ENCODE data around the gene PDE4B.

PDE4B gene

DNA sequence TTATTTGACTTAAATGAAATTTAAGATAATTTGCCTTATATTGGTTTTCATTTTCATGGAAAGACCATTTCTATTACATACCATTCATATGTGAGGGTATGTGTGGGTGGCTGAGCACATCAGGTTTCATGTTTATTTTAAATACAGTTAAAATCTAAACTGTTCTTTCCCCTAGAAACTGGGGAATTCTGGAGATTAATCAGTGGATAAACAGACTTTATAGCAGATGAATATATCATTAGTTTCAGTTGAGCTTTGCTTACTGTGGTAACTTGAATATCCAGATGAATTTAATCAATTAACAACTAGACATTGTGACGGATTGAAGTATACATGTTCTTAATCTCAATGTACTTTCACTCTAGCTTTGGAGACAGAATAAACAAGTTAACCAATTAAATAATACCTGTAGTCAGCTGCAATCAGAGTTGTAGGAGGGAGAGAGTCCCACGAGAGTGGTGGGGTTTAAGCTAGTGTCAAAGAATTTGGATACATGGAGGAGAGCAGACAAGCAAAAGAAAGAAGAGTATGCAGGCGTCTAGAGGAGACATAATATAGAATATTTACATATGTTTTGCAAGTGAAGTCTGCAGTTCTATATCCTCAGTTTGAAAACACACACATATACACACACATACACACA, 97.6 kb downstream of the PDE4B start:
- DNase-seq: no peak

DNA sequence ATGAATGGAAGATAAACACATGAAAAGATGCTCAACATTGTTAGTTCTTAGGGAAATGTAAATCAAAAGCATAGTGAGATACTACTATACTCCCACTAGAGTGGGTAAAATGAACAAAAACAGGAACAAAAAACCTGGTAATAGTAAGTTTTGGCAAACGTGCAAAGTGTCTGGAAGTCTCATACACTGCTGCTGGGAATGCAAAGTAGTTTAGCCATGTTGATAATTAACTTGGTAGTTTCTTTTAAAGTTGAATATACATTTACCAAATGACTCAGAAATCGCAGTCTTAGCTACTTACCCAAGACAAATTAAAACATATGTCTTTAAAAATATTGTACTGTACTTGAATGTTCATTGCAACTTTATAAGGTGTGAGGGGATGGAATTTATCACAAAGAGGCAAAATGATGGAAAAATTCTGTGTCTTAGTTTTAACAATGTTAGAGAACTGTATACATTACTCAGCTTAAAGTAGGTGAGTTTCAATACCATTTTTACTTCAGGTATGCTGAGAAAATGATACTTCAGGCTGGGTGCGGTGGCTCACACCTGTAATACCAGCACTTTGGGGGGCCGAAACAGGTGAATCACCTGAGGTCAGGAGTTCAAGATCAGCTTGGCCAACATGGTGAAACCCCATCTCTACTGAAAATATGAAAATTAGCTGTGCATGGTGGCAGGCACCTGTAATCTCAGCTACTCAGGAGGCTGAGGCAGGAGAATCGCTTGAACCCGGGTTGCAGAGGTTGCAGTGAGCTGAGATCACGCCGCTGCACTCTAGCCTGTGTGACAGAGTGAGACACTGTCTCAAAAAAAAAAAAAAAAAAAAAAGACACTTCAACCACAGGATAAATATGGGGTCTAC, 102.3 kb downstream of the PDE4B start:
- DNase-seq: no peak

DNA sequence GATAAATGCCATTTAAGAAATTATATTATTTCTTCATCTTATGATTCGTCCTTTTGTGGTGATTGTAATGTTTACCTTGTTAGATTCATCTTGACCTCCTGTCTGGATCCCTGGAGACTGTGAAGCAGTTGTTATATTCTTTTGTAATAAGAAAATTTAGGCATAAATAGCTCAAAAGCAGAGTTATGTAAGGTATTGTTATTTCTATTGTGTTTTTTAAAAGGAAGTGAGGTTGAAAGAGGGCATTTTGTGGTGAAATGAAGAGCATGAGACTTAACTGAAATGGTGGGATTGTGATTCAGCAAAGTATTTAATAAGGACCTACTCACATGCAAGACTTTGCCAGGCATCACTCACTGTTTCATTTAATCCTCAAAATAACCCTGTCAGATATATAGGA, 104.0 kb downstream of the PDE4B start:
- no peak for DNase-seq

DNA sequence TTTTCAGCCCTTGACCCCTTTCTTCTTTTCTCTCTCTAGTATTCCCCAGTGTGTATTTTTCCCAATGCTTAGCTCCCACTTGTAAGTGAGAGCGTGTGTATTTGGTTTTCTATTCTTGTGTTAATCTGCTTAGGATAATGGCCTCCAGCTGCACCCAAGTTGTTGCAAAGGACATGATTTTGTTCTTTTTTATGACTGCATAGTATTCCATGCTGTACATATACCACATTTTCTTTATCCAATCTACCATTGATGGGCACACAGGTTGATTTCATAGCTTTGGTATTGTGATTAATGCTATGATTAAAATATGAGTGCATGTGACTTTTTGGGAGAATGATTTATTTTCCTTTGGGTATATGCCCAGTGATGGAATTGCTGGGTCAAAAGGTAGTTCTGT, 104.8 kb downstream of the PDE4B start:
- DNase-seq: no peak

DNA sequence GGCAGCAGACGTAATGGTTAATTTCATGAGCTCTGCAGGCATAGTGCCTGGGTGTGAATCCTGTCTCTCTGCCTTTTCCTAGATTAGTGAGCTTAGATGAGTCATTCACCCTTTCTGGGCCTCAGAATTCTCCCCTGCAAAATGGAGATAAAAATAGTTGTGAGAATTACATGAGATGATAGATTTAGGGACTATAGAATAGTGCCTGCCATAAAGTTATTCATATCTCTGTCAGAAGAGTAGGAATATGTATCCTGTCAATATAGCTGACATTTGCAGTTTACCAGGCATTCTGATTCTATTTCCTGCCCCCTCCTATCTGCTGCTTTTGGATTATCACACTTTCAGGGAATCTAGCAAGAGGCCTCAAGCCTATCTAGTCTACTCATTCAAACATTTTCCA, 112.0 kb downstream of the PDE4B start:
- DNase-seq: no peak

DNA sequence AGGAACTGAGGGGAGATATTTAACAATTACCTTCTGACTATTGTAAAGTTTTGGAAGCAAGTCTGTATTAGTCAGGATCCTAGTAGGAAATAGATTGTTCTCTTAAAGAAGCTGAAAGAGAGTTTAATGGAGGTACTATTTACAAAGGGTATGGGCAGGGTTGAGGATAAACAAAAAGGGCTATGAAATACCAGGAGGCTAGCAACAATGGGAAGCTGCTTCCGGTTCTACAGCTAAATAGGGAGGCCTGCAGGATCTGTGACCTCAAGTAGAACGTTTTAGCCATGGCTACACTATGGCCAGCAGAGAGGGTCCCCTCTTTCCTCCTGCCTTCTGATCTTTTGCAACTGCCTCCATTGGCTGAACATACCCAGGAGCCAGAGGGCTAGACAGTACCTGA, 117.7 kb downstream of the PDE4B start:
- no peak for DNase-seq

DNA sequence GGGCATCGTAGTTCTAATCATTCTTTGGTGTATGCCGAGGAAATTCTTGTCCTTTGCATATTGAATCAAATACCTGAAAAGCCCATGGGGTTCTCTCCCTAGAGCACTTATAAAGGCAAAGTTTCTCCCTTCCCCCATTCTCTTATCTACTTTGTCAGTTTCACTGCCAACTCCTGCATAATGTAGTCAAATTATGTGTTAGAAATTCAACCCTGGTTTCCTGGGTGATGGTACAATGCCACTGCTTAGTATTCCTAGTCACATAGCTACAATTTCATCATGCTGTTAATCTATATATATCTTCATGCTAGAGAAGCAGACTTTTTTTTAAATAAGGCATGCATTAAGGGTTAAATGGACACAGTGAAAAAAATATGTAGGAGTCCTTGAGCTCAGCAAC, 119.0 kb downstream of the PDE4B start:
- no peak for DNase-seq

DNA sequence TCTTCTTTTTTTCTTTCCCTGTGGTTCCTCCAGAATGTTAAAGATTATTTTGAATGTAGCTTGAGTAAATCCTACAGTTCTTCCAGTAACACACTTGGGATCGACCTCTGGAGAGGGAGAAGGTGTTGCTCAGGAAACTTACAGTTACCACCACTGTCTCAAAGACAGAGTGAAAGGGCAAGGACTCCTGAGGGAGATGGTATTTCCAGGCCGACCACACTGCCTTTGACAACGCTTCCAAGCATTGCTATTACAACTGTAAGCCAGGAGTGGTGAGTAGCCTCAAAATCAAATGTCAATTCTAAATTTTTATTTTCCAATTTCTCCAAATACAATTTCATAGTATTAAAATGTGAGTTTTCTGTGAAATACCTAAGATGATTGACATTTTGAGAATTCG, 125.9 kb downstream of the PDE4B start:
- no peak for DNase-seq

DNA sequence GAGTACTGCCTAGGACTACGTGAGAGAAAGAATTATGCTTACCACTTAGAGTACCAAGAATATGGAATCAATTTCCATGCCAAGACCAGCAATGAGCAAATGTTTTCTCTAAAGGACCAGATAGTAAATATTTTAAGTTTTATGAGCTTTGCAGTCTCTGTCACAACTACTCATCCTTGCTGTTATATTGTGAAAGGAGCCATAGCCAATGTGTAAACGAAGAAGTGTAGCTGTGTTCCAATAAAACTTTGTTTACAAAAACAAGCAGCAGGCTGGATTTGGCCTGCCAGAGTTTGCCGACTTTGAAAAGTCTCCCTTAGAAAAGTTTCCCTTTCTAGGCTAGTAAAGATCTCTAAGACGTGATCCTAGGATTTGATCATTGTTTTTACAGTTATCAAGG, 128.8 kb downstream of the PDE4B start:
- DNase-seq: no peak

DNA sequence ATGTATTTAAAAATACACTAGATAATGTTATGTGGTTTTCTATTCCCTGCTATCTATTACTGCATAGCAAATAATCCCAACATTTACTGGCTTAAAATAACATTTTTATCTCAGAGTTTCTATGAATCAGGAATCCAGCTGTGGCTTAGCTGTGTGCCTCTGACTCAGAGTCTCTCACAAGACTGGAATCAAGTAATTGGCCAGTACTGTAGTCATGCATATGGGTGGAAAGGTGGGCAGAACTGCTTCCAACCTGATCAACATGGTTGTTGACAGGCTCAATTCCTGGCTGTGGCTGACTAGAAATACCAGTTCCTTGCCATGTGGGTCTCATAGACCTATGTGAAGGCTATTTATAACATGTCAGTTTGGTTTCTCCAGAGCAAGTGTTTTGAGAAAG, 131.8 kb downstream of the PDE4B start:
- DNase-seq: no peak

DNA sequence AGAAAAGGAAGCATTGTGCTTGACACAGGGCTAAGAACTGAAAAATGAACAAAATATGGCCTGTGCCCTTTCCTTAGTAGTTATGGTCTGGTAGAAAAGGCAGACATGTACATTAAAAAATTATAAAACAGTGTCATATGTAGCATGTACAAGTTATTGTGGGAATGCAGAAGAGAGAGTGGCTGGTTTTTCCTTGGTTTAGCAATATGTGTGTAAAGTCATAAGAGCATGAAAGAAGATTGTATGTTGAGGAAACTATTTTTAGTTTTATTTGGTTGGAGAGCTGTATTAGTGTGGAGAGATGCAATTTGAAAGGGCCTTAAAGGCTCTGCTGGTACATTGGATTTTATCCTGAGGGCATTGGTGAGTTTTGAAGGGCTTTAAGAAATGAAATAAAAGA, 145.8 kb downstream of the PDE4B start:
- DNase-seq: no peak

DNA sequence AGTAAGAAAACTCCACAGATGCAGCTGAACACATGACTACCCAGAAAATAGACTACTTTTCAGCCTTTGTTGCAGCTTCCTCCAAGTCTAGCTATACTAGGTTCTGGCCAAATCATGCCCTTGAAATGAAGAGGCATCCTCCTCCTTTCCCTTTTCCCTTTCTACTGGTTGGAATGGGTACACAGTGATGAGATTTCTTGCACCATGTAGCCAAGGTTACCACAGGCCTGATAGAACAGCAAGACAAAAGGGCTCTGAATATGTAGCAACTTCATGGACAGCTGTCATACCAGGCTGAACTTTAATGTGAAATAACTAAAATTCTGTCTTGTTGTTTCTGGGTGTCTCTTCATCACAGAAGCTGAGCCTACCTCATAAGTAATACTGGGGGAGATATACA, 146.5 kb downstream of the PDE4B start:
- DNase-seq: no peak

DNA sequence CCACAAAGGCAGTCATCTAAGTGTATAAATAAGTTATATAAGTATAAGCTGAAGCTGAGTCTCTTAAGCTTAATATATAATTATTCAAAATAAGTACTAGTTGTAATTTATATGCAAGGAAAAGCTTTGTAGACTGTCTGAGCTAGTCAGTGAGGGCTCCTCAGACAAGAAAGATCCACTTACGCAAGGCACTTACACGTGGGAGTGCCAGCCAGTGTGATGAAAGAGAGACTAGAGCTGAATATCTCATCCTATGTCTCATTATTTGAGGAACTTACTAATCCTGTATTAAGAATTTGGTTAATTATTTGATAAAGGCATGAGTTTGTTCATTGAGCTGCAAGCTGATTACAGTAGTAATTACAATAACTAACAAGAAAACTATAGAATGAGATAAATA, 146.9 kb downstream of the PDE4B start:
- DNase-seq: no peak

DNA sequence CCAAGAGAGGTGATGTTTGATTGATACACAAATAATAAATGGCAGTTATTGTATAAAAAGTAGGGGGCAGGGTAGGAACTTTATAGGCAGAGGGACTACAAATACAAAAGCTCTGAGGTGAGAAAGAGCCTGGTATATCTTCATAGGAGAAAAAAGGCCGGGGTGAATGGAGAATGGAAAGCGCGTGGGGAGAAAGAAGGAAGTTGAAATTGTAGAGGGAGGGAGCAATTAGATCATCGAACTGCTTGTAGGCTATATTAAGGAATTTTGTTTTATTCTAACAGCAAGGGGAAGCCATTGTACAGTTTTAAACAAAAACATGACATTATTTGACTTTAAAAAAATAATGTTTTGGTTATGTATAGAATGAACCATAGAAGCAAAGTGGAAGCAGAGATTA, 147.4 kb downstream of the PDE4B start:
- DNase-seq: no peak

DNA sequence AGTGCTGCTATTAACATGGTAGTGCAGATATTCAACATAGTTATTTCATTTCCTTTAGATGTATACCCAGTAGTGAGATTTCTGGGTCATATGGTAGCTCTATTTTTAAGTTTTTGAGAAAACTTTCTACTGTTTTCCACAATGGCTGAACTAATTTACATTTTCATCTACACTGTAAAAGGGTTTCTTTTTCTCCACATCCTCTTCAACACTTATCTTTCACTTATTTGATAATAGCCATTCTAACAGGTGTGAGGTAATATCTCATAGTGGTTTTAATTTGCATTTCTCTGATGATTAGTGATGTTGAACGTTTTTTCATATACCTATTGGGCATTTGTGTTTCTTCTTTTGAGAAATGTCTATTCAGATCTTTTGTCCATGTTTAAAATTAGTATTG, 149.8 kb downstream of the PDE4B start:
- DNase-seq: no peak

DNA sequence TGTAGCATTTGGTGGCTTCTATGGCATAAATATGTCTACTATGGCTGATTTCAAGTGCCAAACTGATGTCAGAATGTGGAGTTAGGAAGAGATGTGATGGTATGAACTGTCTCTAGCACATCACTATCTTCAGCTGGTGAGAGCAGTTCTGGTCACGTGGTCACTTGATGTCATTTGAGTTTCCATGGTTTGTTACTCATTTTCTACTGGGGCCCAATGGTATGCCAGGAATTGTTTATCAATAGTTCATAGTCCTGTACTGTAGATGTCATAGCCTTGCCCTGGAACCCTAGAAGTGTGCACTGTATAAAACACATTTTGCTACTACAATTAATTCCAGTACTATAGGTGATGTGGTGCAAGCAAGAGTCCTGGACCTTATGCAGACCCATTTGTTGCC, 153.7 kb downstream of the PDE4B start:
- no peak for DNase-seq

DNA sequence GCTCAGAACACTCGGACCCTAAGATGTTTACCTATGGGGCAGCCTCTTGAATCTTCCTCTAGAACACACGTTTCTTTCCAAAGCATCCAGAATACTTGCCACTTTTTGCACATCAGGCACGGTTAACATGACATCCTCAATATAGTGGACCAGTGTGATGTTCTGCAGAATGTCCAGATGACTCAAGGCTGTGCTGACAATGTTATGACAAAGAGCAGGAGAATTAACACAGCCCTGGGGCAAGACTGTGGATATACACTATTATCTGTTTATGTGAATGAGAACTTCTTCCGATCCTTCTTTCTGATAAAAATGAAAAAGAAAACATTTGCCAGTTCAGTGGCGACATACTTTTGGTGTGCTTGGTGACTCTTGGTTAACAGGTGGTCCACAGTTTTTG, 154.3 kb downstream of the PDE4B start:
- no peak for DNase-seq

DNA sequence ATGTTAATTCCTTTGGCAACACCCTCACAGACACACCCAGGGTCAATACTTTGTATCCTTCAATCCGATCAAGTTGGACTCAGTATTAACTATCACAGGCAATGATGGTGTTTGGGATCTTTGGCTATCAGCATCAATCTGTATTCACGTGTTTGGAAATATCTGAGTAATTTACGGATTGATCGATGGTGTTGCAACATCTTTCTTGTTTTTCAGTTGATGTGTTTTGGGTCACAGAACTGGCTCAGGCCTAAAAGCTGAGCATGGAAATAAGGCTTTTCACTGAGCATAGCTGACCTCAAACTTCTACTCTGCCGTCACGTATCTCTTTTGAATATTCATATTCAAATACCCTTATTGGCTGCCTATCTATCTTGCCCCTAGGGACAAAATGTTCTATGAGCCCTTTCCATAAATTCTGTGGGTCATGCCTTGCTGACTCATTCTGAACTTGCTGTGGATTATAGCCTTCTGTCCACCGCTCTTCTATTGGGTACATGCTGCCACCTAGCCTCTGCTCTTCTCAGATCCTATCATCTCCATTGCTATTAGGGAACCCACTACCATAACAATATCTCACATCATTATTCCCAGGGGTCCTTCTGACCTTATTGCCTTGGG, 156.0 kb downstream of the PDE4B start:
- no peak for DNase-seq

DNA sequence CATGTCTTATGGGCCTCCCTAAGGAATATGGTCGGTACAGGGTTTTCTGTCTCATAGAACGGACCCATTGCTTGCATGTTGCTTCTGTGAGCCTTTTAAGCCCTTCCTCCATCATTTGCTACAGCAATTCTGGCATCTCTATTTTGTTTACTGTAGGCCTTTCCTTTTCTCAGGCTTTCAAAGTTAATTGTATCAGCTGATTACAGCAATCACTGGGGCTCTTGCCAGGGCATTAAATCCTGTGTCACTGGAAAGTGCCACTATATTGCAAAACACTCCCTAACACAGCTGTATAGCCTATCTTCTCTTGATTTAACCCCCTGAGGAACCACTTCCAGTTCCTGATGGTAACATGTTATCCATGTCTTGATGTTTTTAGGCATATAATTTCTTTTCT, 156.5 kb downstream of the PDE4B start:
- no peak for DNase-seq

DNA sequence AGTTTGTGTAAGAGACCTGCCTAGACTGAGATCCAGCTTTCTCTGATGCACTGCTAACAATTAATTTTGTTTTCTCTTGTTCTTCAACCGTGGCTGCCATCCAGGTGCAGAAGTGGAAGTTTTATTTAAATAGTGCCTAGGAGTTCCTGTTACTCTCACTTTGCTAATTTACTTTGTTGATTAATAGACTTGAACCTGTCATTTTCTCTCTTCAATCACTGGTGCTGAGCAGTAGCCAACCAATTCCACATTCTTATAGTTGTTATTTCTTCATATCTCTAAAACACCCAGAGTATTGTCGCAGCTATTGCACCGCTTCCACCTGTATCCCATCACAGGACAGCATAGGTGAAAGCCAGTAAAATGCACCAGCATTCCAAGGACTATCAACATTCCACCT, 157.2 kb downstream of the PDE4B start:
- DNase-seq: no peak

DNA sequence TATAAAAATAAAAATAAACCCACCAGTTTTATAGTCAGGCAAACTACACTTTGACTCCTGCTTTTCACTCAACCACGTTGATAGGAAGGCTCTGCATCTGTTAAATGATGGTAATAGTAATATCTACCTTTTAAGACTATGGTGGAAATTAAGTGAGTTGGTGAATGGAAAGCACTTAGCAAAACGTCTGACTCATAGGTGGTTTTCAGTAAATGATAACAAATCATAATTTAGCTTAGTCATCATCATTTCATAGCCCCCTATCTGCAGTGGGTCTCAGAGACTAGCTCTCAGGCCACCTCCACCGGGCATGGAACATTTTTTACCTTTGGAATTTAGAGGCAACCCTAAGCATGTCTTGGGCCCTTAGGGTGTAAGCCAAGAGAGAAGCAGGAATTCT, 160.0 kb downstream of the PDE4B start:
- DNase-seq: no peak

DNA sequence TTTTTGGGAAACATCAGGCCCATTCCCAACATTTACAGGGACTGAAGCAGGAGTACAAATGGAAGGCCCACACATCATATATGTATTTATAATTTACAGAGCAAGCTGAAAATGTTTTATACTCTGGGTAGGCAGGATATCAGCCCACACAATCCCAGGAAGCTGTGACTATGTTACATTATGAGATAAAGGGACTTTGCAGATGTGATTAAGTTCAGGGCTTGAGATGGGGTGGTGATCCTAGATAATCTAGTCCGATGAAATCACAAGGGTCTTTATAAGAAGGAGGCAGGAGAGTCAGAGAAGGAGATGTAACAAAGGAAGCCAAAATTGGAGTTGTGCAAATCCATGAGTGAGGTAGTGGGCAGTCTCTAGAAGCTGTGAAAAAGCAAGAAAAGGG, 160.5 kb downstream of the PDE4B start:
- no peak for DNase-seq

DNA sequence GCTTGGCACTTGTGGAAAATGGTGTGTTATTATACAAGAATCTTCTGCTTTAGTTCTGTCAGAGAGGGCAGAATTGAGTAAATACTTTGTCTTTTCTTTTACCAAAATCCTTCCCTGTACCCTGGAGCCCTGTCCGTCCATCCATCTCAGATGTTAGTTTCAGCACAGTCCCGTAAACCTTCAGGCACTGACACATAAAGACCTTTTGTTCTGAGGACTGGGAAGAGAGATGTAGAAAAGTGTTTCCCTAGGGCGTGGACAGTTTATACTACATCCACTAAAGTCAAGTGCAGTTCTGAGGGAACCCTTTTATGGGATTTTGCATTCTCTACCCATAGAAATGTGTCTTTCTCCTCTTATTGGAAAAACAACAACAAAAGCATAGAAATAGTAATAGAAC, 162.4 kb downstream of the PDE4B start:
- DNase-seq: no peak

DNA sequence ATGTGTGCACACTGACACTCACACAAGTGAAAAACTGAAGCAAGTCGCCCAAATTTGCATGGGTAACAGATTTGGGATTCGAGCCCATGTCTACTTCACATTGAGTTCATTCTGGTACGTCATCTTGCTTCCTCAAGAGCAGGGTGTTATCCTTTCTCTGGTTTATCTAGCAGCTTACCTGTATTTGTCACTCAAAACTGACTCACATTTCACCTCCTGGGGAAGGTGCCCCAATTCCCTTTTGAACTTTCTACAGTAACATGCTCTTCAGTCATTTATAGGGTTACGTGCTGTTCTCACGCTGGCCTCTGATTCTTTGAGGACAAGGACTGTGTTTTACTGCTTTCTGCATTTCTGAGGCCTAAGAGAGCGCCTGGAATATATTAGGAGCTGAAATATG, 162.8 kb downstream of the PDE4B start:
- no peak for DNase-seq

Data from stimulated activated naive CD4-positive, alpha-beta T cell (primary cell).